Raji (cell line): Measurements from ENCODE around the gene C3.

Experiments
- POLR2A ChIP-seq: IDR thresholded peaks from 2 replicates; pipeline ENCODE4 v1.6.1; 2011; ENCODE audit warnings: low read depth, low read length, control low read depth; ENCODE audit not compliant: insufficient read depth

C3 gene

DNA sequence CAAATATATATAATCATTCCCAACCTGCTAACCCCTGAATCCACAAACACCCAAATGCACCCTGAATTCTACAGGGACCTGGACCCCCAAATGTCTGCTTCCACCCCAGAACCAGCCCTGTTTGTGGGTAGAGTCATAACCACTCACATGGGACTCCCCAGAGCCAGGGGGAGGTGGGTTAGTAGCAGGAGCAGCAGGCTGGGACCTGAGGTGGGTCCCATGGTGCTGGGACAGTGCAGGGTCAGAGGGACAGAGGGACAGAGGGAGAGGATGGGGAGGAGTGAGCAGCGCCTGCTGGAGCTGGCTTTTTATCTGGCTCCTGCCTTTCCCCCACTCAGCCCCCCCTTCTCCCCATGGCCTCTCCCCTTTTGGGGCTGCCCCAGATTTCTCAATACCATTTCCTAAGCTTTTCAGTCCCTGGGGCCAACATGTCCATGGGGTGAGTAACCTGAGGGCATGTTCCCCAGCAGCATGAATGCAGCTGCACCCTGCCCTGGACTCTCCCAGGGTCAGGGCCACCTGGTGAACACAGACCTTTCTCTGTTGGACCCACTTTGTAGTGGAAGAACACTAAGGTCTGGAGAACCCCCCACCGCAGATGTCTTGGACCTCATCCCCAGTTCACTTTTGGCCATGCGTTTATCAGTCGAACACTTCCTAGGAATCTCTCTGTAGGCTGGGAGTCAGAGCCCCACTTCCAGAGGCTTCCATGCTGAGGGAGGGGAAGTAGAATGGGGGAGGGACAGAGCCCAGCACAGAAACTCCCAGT is at the start of gene C3:
C3 (minus strand) TSS at position 282 of the 769 bp plus-strand sequence; CDS start at position 221, 61 bp downstream.
- TF ChIP-seq POLR2A: no peak

DNA sequence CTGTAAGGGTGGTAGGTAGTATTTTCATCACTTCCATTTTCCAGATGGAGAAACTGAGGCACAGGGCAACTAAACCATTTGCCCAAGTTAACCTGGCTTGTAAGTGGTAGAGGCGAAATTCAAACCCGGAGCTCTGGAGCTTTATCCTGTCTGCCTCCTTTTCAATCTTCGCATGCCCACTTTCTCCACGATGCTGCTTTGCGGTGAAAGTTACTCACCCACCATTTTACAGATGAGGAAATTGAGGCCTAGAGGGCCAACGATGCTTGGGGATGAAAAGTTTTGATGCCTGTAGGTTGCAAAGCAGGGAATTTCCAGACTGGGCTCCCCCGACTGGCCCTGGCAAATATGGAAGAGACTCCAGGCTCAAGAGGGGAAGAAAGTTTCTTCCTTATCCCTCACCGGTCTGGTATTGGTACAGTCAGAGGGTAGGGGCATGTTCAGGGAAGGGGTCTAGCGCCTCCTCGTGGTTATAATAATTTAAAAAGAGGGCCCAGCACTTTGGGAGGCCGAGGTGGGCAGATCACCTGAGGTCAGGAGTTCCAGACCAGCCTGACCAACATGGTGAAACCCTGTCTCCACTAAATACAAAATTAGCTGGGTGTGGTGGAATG is 48.7 kb upstream of the C3 start:
- TF ChIP-seq POLR2A: no peak

DNA sequence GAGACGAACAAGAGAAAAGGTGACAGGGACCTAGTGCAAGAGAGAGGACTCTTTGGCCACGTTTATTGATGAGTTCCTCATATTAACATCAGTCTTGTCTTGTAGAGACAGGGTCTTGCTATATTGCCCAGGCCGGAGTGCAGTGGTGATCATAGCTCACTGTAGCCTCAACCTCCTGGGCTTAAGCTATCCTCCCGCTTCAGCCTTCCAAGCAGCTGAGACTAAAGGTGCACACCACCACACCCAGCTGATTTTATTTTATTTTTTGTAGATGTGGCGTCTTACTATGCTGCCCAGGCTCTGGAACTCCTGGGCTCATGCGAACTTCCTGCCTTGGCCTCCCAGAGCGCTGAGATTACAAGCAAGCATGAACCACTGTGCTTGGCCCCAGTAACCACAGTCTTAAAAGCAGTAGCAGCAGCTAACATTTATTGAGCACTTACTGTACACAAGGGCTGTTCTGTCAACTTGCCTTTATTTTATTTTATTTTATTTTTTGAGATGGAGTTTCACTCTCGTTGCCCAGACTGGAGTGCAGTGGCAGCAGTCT is 47.9 kb upstream of the C3 start:
- no peak for TF ChIP-seq POLR2A

DNA sequence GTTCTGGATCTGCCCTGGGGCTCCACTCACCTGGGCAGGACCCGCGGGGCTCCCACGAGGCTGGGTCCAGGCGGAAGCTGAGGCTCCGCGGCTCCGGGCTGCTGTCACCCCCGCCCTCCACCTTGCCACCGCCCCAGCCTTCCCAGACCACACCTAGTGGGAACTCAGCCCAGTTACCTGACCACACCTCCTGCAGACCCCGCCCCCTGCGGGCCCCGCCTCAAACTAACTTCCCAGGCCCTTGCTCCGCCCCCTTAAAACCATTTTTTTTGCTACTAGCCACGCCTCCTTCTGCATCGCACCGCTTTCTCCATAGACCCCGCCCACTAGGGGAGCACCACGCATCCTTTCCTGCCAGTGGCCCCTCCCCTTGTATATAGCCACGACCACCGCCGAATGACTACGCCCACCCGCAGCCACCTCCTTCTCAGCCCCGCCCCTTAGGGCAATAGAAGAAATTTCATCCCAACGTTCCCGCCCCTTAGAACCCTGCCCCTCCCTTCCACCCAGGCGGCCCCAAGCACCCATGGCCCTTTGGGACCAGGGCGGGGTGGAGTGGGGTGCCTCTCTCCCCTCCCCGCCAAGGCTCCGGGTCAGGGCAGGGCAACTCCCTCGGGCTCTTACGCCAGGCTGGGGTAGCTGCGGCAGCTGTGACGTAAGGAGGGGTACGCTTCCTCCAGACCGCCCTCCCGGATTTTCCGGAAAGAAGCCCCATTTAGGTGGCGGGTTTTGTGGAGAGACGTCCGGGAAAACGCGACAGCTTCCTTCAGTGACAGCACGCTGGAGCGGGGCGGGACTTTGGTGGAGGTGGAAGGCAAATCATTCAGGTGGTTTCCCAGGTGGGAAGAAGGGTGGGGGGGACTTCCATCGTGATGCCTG is 47.1 kb upstream of the C3 start, which contains the start of gene SH2D3A:
SH2D3A (minus strand) TSS at position 79 of the 879 bp plus-strand sequence. CDS start 3,687 bp downstream, outside the sequence.
- TF ChIP-seq POLR2A: peak; percentile 75

DNA sequence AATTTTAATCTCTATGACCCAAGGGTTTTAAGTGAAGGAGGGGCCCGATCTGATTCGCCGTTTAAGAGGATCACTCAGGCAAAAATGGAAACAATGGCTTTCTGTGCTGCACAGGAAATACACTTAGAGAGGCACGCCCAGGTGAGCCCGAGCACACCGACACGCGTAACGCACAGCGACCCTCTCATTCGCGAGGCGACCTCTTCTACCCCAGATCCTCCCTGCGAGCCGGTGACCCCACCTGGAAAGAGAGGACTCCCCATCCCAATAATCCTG is 46.6 kb upstream of the C3 start:
- no peak for TF ChIP-seq POLR2A

DNA sequence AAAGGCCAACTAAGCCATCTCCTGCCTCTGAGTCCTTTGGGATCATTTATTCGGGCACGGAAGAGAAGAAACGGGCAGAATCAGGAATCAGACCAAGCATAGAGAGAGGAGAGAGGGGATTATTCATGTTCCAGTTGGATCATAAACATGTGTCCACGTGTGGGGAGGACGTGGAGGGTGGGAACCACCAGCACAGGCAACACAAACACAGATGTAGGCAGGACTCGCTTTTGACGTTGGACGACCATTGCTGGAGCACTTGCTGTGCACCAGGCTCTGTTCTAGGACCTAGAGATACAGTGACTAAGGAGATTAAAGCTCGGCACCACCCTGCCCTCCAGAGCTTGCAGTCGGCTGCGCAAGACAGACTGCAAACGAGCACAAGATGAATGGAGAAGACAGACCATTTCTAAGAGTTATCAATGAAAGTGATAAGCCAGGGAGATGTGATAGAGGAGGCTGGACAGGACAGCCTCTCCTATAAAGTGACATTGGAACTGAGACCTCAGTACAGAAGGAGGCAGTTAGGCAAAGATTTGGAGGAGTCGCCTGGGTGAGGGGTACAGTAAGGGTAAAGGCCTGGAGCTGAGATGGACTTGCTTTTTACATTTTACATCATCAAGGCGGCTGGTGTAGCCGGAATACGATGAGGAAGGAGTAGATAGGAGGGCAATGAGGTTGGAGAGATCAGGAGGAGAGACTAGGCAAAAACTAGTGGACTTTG is 46.1 kb upstream of the C3 start:
- no peak for TF ChIP-seq POLR2A

DNA sequence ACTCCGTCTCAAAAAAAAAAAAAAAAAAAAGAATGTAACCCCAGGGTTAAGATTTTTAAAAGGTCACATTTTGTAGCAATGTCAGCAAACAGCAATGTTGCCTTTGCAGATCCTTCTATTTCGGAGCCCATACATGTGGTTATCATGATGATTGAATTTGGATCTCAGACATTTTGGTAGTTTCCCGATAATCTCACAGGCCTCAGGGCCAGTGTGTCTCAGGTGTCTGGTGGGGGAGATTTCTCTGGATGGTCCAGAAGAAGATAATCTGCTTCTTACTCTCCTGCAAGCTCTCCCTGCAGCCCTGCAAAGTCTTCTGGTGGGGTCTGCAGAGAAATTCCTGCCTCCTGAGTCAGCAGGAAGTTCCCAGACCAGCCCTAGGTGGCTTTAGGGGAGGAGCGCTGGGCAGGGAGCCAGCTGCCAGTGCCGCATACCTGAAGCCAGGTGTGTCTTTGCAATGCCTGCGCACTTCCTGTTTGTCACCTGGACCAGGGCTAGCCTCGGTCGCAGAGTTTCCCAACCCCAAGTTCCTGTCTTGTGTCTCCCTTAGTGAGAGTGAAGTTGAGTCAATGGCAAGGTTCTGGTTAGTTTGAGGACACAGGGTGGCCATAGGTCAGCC is 45.4 kb upstream of the C3 start:
- no peak for TF ChIP-seq POLR2A

DNA sequence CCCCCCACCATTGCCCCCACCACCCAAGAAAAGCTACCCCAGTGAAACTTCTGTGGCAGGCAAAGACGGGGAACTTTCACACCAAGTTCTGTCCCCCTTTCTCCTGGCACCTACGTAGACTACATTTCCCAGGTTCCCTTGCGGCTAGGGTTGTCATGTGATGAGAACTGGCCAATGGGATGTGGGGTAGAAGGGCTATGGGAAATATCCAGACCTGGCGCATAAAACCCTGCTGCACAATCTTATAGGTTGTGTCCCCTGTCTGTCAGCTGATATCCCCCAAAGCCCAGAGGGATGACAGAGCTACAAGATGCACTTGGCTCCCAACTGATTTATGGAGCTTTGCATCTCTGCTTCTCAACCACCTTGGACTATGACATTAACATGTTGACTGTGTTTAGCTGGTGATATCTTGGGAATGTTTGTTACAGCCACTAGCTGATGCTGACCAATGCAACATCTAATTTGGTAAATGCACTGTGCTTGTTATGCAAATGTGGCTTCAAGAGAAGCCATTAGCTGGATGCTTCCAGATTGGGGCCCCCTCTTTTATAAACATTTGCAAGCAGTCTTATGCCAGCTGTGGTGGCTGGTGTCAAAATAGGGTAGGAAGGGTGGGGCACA is 40.7 kb upstream of the C3 start:
- no peak for TF ChIP-seq POLR2A

DNA sequence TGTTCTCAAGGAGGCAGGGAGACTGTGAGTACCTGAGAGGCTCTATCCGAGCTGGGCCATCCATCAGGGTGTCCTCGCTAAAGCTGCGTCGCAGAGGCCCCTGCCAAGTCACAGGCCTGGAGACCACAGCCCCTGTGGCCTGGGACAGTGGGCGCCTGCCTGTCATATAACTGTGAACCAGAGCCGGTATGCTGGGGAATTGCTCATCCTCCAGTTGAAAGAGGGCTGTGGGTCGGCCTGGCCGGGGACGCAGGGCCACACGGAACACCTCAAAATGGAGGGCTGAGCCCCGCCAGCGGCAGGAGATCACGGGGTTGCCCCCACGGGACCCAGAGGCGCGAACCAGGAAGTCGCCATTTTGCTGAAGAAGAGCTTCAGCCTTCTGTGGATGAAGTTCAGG is 40.2 kb upstream of the C3 start:
- TF ChIP-seq POLR2A: no peak

DNA sequence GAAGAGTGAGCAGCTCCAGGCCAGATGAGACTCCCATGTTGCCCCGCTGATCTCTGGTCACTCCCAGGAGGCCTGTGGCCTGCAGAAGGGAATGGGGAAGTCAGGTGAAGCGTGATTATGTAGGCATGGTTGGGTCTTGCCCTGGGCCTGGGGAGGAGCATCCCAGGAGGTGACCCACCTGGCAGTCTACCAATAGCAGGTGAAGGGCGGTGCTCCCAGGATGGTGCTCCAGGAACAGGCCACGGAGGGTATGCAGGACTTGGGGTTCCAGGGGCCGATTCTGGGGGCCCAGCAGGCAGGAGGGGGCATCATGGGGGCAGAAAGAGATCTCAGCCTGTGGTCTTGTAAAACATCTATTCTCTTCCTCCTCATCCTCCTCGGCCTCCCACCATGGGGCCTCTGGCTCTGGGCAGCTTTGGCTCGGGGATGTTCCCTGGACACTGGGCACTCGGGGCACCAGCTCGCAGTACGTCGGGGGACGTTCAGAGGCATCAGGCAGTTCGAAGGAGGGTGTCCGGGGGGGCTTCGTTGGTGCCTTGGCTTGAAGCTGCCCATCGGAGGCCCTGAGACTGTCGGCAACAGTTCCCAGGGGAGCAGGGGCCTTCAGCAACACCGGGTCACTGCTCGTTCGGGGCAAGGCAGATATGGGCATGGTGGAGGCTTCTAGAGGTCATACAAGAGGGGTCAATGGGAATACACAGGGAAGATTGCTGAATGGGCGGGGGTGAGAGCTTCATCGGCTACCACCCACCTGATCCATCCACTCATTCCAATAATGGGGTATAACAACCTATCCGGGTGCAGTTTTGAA is 34.4 kb upstream of the C3 start:
- no peak for TF ChIP-seq POLR2A

DNA sequence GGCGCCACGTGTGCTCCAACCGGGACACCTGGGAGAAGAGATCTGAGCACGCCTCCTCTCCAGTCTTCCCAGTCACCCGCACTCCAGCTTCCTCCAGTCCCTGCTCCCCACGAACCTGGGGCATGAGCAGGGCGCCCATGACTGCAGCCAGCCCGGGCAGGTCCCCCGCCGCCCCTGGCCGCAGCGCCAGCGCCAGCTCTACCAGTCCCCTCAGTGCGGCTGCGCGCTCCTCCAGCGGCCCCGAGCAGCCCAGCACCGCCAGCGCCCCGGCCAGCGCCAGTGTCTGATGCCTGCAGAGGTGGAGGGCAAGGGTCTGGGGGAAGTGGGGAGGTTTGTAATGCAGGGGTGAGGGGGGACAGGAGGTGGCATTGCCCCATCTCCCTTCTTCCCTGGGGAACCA is 33.7 kb upstream of the C3 start:
- TF ChIP-seq POLR2A: no peak

DNA sequence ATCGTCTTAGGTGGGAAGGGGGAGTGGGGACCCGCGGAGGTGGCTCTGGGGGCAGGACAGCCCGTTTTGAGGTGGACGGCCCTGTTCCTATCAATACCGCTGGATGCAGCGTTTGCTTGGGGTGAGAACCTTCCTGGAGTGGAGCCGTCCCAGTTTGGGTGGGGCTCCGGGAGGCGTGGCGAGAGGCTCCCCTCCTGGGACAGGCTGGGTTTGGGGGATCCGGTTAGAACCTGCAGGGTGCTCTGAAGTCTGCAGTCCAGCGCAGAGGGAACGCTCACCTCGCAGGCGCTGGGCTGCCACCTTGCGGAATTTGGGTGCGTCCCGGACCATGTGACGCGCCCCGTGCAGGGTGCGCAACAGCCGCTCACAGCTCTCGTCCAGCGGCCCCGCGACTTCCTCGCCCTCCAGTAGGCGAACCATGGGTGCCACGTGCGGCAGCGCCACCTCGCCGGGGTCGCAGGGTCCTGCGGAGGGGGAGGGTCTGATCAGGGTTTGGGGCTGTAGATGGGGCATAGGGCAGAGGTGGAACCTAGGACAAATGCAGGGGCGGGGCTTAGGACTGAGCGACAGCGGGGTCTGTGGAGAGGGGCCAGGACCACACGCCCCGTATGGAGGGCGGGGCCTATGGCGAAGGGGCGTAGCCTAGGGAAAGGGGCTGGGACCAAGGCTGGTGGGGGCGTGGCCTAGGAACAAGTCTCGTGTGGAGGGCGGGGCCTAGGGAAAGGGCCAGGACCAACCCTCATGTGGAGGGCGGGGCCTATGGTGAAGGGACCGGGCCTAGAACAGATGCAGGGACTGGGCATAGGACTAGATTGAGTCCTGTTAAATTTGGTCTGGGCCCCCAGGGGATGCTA is 33.0 kb upstream of the C3 start:
- no peak for TF ChIP-seq POLR2A
